Bronchial epithelial cell (primary cell): ENCODE measurements around the gene GPI. TPM values are rescaled to one million over a fixed set of nuclear protein-coding genes. Genes with fewer than 3 reads are reported as not detected.
A peak's percentile ranks its signal among the peaks of the same experiment; 100 is the strongest.

Experiments used
- DNase-seq: peaks from one replicate; pipeline ENCODE4 v3.0.0-alpha.2; 2010; ENCODE audit warnings: low read depth
- FAIRE-seq: peaks from 2 replicates; lab custom pipeline; 2011; peaks lifted over from hg19 to GRCh38; lab: Jason Lieb, UNC
- H3K27me3 ChIP-seq: 2 replicates; pipeline ENCODE4 v1.5.1; 2011; ENCODE audit warnings: low read length; ENCODE audit not compliant: control insufficient read depth, insufficient read depth
- H3K36me3 ChIP-seq: 2 replicates; pipeline ENCODE4 v1.5.1; 2011; ENCODE audit warnings: low read length; ENCODE audit not compliant: control insufficient read depth, insufficient read depth
- H3K4me3 ChIP-seq: 2 replicates; pipeline ENCODE4 v1.5.1; 2011; ENCODE audit warnings: mild to moderate bottlenecking, low read depth, low read length, control low read depth
- CTCF ChIP-seq: IDR thresholded peaks from 2 replicates; pipeline ENCODE4 v1.5.1; 2011; ENCODE audit warnings: mild to moderate bottlenecking, moderate library complexity, low read length, control low read depth, inconsistent platforms; ENCODE audit not compliant: insufficient read depth, severe bottlenecking
- total RNA-seq: library from RNA; depleted of rRNA; stranded (reverse); fragments of >200 nt; gene quantifications from 2 replicates; pipeline ENCODE4 v1.2.1, GENCODE V29; 2014

Gene GPI
- total RNA-seq, 1 donor from 2014 or later, result 130 TPM

- Histone ChIP-seq H3K36me3 (peaks cover 3% of the 10 kb centered on the region), H3K4me3 (no peak overlapping the region), H3K27me3 (no peaks in the 10 kb centered on the region)
- FAIRE-seq (no peak), DNase-seq (peak; percentile 27)
- no peak for TF ChIP-seq CTCF
Measured at GRCh38 chr19:34319785-34320184, 45.2 kb upstream of the GPI start.

DNA sequence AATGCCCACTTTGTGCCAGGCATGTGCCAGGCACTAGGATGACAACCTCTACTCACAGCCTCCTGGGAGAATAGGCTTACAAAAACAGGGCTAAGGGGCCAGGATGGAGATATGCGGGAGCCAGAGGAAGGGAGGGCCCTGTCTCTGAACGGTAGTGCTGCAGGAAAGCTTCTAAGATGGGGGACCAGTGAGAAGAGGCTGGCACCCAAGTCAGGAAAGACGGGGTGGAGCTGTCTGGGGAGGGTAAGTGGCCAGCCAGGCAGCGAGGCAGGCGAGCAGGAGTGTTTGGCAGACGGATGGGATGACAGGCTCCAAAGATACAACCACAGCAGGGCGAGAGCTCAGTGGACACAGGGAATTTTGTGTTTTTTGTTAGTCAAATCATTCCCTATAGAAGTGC is 44.7 kb upstream of the GPI start:
- no peak for TF ChIP-seq CTCF
- Histone ChIP-seq H3K27me3 (no peaks in the 10 kb centered on the region), H3K4me3 (no peak overlapping the region), H3K36me3 (peaks cover 4% of the 10 kb centered on the region)
- no peak for DNase-seq
- no peak for FAIRE-seq

DNA sequence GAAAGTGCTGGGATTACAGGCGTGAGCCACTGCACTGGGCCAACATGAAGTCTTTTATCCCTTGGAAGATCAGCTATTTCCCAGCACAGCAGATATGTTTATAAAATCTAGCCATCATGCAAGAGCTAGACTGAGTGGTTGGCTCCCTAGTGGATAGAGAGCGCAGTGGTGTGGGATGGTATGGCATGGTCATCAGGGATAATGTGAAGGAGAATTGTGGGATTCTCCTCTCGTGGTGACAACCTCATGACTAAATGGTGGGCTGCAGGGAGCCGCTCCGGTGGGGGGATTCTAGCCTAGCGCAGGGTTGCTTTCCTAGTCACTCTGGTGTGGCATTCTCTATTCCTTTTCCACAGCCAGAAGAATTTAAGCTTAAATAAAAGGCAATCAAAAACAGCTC is 43.3 kb upstream of the GPI start:
- Histone ChIP-seq H3K27me3 (no peaks in the 10 kb centered on the region), H3K4me3 (no peak overlapping the region), H3K36me3 (peaks cover 4% of the 10 kb centered on the region)
- FAIRE-seq (no peak), DNase-seq (no peak)
- TF ChIP-seq CTCF, result no peak

DNA sequence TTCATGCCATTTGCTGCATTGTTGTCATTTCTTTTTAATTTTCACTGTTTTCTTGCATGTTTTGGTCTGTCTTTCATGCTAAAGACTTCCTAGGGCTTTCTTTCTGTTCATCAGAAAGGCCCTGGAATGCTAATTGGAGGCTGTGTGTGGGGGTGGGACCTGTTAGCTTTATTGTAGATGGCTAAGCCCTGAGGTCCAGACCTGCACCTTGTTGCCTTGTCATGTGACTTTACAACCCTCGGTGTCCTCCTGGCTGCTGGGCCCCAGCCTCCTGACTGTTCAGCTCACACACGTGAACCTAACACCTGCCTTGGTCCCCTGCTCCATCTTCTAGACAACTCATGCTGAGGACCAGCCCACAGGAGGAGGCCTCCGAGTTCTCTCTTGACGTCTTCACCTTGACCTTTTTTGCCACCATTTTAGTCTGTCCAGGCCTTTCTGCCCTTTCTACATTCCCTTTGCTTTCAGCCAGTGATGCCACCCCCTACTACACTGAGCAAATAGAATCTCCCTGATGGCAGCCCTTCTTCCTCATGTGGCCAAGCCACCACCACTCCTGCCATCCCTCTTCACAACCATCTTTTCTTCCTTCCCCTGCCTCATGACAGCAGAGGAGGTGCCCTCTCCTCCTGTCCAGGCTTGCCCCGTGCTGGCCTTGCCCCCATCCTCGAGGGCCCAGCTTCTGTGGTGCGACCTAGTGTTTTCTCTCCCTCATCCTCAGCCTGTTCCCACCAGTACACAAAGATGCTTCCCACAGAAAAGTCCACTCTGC is 41.4 kb upstream of the GPI start:
- Histone ChIP-seq H3K4me3 (no peak overlapping the region), H3K36me3 (peaks cover 7% of the 10 kb centered on the region), H3K27me3 (no peaks in the 10 kb centered on the region)
- FAIRE-seq (no peak), DNase-seq (no peak)
- TF ChIP-seq CTCF, result no peak

DNA sequence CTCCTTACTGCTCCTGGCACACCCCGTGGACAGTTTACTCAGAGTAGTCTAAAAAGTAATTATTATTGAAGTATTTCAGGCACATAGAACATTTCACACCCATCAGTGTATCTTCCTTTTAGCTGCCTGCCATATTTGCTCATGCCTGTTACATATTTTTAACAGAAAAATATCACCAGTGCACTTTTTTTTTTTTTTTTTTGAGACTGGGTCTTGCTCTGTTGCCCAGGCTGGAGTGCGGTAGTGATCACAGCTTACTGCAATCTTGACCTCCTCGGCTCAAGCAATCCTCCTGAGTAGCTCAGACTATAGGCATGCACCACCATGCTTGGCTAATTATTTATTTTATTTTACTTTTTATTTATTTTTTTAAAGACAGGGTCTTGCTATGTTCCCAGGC is 40.7 kb upstream of the GPI start:
- TF ChIP-seq CTCF, result no peak
- no peak overlapping the region for H3K4me3 ChIP-seq
- no peaks in the 10 kb centered on the region for H3K27me3 ChIP-seq
- DNase-seq (no peak), FAIRE-seq (no peak)
- peaks cover 7% of the 10 kb centered on the region for H3K36me3 ChIP-seq

- peaks cover 6% of the 10 kb centered on the region for H3K36me3 ChIP-seq
- no peak for DNase-seq
- FAIRE-seq, result no peak
Measured at GRCh38 chr19:34325181-34325580, 39.8 kb upstream of the GPI start.

More at GRCh38 chr19:34325181-34325580, 39.8 kb upstream of the GPI start:
- no peak overlapping the region for H3K4me3 ChIP-seq
- TF ChIP-seq CTCF, result no peak
- H3K27me3 ChIP-seq, result no peaks in the 10 kb centered on the region
